ENCODE results near the gene CIRBP.
A peak's percentile ranks its signal among the peaks of the same experiment; 100 is the strongest.

CIRBP gene

DNA sequence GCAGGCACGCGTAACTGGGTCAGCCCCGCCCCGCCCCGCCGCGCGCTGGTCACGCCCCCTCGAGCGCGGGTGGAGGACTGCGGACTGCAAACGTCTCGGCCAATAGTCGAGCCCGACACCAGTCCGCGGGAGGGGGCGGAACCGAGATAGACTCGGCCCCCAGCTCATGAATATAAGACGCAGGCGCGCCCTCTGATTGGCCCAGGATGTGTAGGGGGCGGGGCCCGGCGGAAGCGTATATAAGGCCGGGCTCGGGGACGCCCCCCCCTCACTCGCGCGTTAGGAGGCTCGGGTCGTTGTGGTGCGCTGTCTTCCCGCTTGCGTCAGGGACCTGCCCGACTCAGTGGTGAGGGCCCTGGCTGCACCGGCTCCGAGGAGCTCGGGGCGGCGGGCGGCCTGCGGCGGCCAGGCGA is at the start of gene CIRBP:
Gene CIRBP (plus strand): TSS at position 268 of the 413 bp plus-strand sequence. CDS start 1,602 bp downstream, outside the sequence.
- DNase-seq: peak; percentile 95

- DNase-seq: no peak
Observed at GRCh38 chr19:1219786-1220476, 49.2 kb upstream of the CIRBP start.

DNA sequence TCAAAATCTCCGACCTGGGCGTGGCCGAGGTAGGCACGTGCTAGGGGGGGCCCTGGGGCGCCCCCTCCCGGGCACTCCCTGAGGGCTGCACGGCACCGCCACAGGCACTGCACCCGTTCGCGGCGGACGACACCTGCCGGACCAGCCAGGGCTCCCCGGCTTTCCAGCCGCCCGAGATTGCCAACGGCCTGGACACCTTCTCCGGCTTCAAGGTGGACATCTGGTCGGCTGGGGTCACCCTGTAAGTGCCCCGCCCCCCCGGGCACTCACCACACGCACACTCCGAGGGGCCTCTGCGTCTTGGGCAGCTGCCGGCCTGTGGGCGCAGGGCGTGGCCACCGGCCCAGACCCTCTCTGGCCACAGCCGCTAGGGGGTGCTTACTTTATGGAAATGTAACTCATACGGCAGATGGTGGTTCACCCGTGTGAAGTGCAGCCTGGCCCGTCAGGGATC is 48.6 kb upstream of the CIRBP start:
- no peak for DNase-seq

GRCh38 chr19:1220976-1221903 is 47.9 kb upstream of the CIRBP start:
- DNase-seq: no peak

- DNase-seq: no peak
Observed at GRCh38 chr19:1221904-1222255, 47.3 kb upstream of the CIRBP start.

DNA sequence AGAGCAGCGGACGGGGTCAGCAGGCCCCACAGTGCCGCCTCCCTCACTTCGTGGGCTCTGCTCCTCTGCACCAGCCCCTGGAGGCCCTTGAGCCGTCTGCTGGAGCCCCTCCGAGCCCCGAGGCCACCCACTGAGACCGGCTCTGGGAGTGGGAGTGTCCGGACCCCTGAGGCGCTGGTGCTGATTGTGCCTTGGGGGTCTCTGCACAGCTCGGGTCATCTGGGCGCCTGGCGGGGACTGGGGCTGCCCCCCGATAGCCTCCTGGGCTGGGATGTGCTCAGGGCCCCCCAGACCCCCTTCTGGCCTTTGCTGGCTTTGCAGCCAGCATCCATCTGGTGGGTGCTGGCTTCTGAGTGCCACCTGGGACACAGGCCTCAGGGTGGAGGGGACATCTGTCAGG is 46.7 kb upstream of the CIRBP start:
- no peak for DNase-seq

GRCh38 chr19:1223018-1223855 is 45.9 kb upstream of the CIRBP start:
- no peak for DNase-seq

- DNase-seq: no peak
Observed at GRCh38 chr19:1224047-1224825, 44.9 kb upstream of the CIRBP start.

- no peak for DNase-seq
Observed at GRCh38 chr19:1224847-1225246, 44.3 kb upstream of the CIRBP start.

GRCh38 chr19:1225440-1226226 is 43.5 kb upstream of the CIRBP start:
- no peak for DNase-seq

- no peak for DNase-seq
Observed at GRCh38 chr19:1226227-1226518, 43.0 kb upstream of the CIRBP start.

- no peak for DNase-seq
Observed at GRCh38 chr19:1226522-1227303, 42.4 kb upstream of the CIRBP start.

GRCh38 chr19:1227304-1228054 is 41.7 kb upstream of the CIRBP start:
- no peak for DNase-seq

GRCh38 chr19:1228161-1228957 is 40.8 kb upstream of the CIRBP start:
- DNase-seq: no peak

GRCh38 chr19:1229056-1229923 is 39.8 kb upstream of the CIRBP start:
- no peak for DNase-seq

DNA sequence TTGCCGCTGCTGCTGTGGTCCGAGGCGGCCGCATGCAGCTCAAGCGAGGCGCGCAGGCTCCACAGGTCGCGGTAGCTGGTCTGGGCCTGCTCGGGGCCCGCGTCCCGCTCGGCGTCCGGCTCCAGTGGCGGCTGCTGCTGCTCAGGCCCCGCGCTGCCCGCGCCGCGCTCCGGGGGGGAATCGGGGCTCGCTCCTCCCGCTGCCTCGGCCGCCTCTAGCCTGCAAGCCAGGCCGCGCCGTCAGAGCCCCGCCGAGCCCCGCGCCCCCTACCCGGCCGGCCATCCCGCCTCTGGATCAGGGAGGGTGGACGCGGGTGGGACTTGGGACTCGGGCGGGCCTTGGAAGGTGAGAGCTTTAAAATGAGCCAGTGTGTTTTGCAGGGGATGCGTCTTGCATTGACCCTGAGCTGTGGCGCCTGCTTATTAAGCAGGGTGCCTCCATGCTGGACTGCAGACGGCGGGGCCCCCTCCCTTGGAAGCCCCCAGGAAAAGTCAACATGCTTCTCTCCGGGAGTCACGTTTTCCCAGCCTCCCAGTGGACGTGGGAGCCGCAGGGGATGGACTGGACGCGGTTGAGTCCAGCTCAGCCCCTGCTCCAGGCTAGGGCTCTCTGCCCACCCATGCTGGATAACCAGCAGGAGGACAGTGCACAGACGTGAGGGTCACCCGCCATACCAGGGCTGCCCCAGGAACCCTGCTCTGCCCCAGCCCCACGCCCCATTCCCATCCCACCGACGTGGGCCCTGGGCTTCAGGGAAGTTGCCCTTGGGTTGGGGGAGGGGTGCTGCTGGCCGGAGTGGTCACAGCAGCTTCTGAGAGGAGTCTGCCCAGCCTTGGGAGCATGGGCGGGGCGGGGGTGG is 39.0 kb upstream of the CIRBP start:
- no peak for DNase-seq

All from GF-D8 (cell line).